HEK293 (cell line): ENCODE measurements around the gene ARL15.

Source experiments
- CTCF ChIA-PET: fragments of 350-600 bp; formaldehyde crosslinking; extraction: SDS; loops from one replicate; lab custom pipeline; 2021; ENCODE audit warnings: antibody characterized with exemption; lab: Yijun Ruan, JAX
- POLR2A ChIA-PET: fragments of 300-600 bp; formaldehyde crosslinking; extraction: SDS; loops from one replicate; lab custom pipeline; 2020; ENCODE audit warnings: antibody characterized with exemption, inconsistent platforms; lab: Yijun Ruan, JAX
- H3K27ac ChIP-seq: fragments of 200-500 bp; sonication (Bioruptor generic); 2 replicates; pipeline ENCODE4 v1.5.1; 2014; ENCODE audit warnings: low read depth, low read length, control low read depth, inconsistent platforms; ENCODE audit errors: extremely low read depth
- H3K36me3 ChIP-seq, 2 experiments: fragments of 200-500 bp in 1 of 2; sonication (Bioruptor generic) in 1 of 2; 1 replicate in 1 of 2; 2 replicates in 1 of 2; pipeline ENCODE4 v1.5.1; 2014 to 2017; ENCODE audit warnings: inconsistent platforms in 2 of 2, low read length in 2 of 2; ENCODE audit not compliant: control insufficient read depth in 2 of 2, insufficient read depth in 1 of 2
- H3K4me1 ChIP-seq: fragments of 200-500 bp; sonication (Bioruptor generic); 2 replicates; pipeline ENCODE4 v1.5.1; 2014; ENCODE audit warnings: mild to moderate bottlenecking, low read length, inconsistent platforms; ENCODE audit not compliant: control insufficient read depth, insufficient read depth
- H3K4me3 ChIP-seq: 2 replicates; pipeline ENCODE4 v1.5.1; 2011; ENCODE audit warnings: low read depth, mild to moderate bottlenecking, control low read depth, low read length, moderate library complexity
- H3K9me3 ChIP-seq: fragments of 200-500 bp; sonication (Bioruptor generic); 2 replicates; pipeline ENCODE4 v1.5.1; 2014; ENCODE audit warnings: low read depth, low read length, inconsistent platforms; ENCODE audit not compliant: control insufficient read depth, insufficient read depth
- IKZF3 ChIP-seq: fragments of 450-650 bp; IDR thresholded peaks from 2 replicates; pipeline ENCODE4 v1.5.0; 2018; ENCODE audit warnings: missing biosample characterization, mild to moderate bottlenecking, missing genetic modification characterization, moderate library complexity
- KLF1 ChIP-seq: fragments of 450-650 bp; formaldehyde crosslinking; IDR thresholded peaks from 2 replicates; pipeline ENCODE4 v1.5.1; 2016; ENCODE audit warnings: missing biosample characterization, missing genetic modification characterization
- KLF8 ChIP-seq: fragments of 450-650 bp; formaldehyde crosslinking; IDR thresholded peaks from 2 replicates; pipeline ENCODE4 v1.5.1; 2016; ENCODE audit warnings: missing biosample characterization, missing genetic modification characterization
- PBX3 ChIP-seq: sonication (generic); formaldehyde crosslinking; IDR thresholded peaks from 2 replicates; pipeline ENCODE4 v1.8.1; 2022; ENCODE audit warnings: mild to moderate bottlenecking, moderate library complexity, missing genetic modification reagents
- RBAK ChIP-seq: fragments of 450-650 bp; formaldehyde crosslinking; IDR thresholded peaks from 2 replicates; pipeline ENCODE4 v1.5.1; 2016; ENCODE audit warnings: missing biosample characterization, missing genetic modification characterization
- SP7 ChIP-seq: fragments of 450-650 bp; formaldehyde crosslinking; IDR thresholded peaks from 2 replicates; pipeline ENCODE4 v1.5.1; 2016; ENCODE audit warnings: missing biosample characterization, missing genetic modification characterization
- WT1 ChIP-seq: fragments of 450-650 bp; formaldehyde crosslinking; IDR thresholded peaks from 2 replicates; pipeline ENCODE4 v1.5.1; 2016; ENCODE audit warnings: missing biosample characterization, missing genetic modification characterization
- ZBTB1 ChIP-seq: fragments of 450-650 bp; formaldehyde crosslinking; IDR thresholded peaks from 2 replicates; pipeline ENCODE4 v1.5.1; 2016; ENCODE audit warnings: missing biosample characterization, missing genetic modification characterization
- ZEB2 ChIP-seq: fragments of 450-650 bp; formaldehyde crosslinking; IDR thresholded peaks from 2 replicates; pipeline ENCODE4 v1.5.1; 2016; ENCODE audit warnings: missing biosample characterization, missing genetic modification characterization
- ZFP37 ChIP-seq: fragments of 450-650 bp; formaldehyde crosslinking; IDR thresholded peaks from 2 replicates; pipeline ENCODE4 v1.5.1; 2016; ENCODE audit warnings: missing biosample characterization, missing genetic modification characterization
- ZNF16 ChIP-seq: fragments of 450-650 bp; formaldehyde crosslinking; IDR thresholded peaks from 2 replicates; pipeline ENCODE4 v1.5.1; 2016; ENCODE audit warnings: low read depth, missing biosample characterization, missing genetic modification characterization
- ZNF175 ChIP-seq: fragments of 450-650 bp; formaldehyde crosslinking; IDR thresholded peaks from 2 replicates; pipeline ENCODE4 v1.5.1; 2016; ENCODE audit warnings: missing biosample characterization, missing genetic modification characterization
- ZNF19 ChIP-seq: fragments of 450-650 bp; formaldehyde crosslinking; IDR thresholded peaks from 2 replicates; pipeline ENCODE4; 2016; ENCODE audit warnings: missing biosample characterization, missing genetic modification characterization, low read depth
- ZNF211 ChIP-seq: fragments of 450-650 bp; formaldehyde crosslinking; IDR thresholded peaks from 2 replicates; pipeline ENCODE4 v1.5.1; 2016; ENCODE audit warnings: low read depth, missing biosample characterization, missing genetic modification characterization
- ZNF223 ChIP-seq: fragments of 450-650 bp; formaldehyde crosslinking; IDR thresholded peaks from 2 replicates; pipeline ENCODE4 v1.5.1; 2016; ENCODE audit warnings: missing biosample characterization, missing genetic modification characterization
- ZNF23 ChIP-seq: fragments of 450-650 bp; formaldehyde crosslinking; IDR thresholded peaks from 2 replicates; pipeline ENCODE4 v1.5.1; 2016; ENCODE audit warnings: missing biosample characterization, missing genetic modification characterization, borderline replicate concordance
- ZNF404 ChIP-seq: fragments of 450-650 bp; formaldehyde crosslinking; IDR thresholded peaks from 2 replicates; pipeline ENCODE4 v1.5.1; 2017; ENCODE audit warnings: missing biosample characterization, missing genetic modification characterization
- ZNF426 ChIP-seq: fragments of 450-650 bp; formaldehyde crosslinking; IDR thresholded peaks from 2 replicates; pipeline ENCODE4 v1.5.1; 2017; ENCODE audit warnings: missing biosample characterization, missing genetic modification characterization, mild to moderate bottlenecking, inconsistent platforms, moderate library complexity
- ZNF514 ChIP-seq: fragments of 450-650 bp; formaldehyde crosslinking; IDR thresholded peaks from 2 replicates; pipeline ENCODE4 v1.5.1; 2016; ENCODE audit warnings: missing biosample characterization, missing genetic modification characterization
- ZNF549 ChIP-seq: fragments of 450-650 bp; IDR thresholded peaks from 2 replicates; pipeline ENCODE4 v1.5.1; 2018; ENCODE audit warnings: missing biosample characterization, missing genetic modification characterization, mild to moderate bottlenecking, inconsistent platforms, moderate library complexity
- ZNF555 ChIP-seq: fragments of 450-650 bp; formaldehyde crosslinking; conservative IDR thresholded peaks from 2 replicates; pipeline ENCODE4 v1.5.1; 2017; ENCODE audit warnings: missing biosample characterization, mild to moderate bottlenecking, missing genetic modification characterization, inconsistent platforms
- ZNF558 ChIP-seq: fragments of 450-650 bp; formaldehyde crosslinking; IDR thresholded peaks from 2 replicates; pipeline ENCODE4 v1.5.1; 2016; ENCODE audit warnings: missing biosample characterization, missing genetic modification characterization
- ZNF561 ChIP-seq: fragments of 450-650 bp; IDR thresholded peaks from 2 replicates; pipeline ENCODE4 v1.5.1; 2018; ENCODE audit warnings: missing biosample characterization, missing genetic modification characterization, borderline replicate concordance
- ZNF585B ChIP-seq: fragments of 450-650 bp; formaldehyde crosslinking; IDR thresholded peaks from 2 replicates; pipeline ENCODE4 v1.5.1; 2016; ENCODE audit warnings: missing biosample characterization, missing genetic modification characterization
- ZNF623 ChIP-seq: fragments of 450-650 bp; formaldehyde crosslinking; IDR thresholded peaks from 2 replicates; pipeline ENCODE4 v1.5.1; 2016; ENCODE audit warnings: missing biosample characterization, missing genetic modification characterization
- ZNF624 ChIP-seq: fragments of 450-650 bp; formaldehyde crosslinking; IDR thresholded peaks from 2 replicates; pipeline ENCODE4 v1.5.1; 2017; ENCODE audit warnings: missing biosample characterization, missing genetic modification characterization
- ZNF629 ChIP-seq: fragments of 450-650 bp; formaldehyde crosslinking; IDR thresholded peaks from 2 replicates; pipeline ENCODE4 v1.5.1; 2017; ENCODE audit warnings: missing biosample characterization, missing genetic modification characterization
- ZNF639 ChIP-seq: fragments of 450-650 bp; formaldehyde crosslinking; IDR thresholded peaks from 2 replicates; pipeline ENCODE4 v1.5.1; 2016; ENCODE audit warnings: missing biosample characterization, missing genetic modification characterization
- ZNF768 ChIP-seq: fragments of 450-650 bp; formaldehyde crosslinking; IDR thresholded peaks from 2 replicates; pipeline ENCODE4 v1.5.1; 2018; ENCODE audit warnings: missing biosample characterization, mild to moderate bottlenecking, missing genetic modification characterization
- ZNF777 ChIP-seq: fragments of 450-650 bp; formaldehyde crosslinking; IDR thresholded peaks from 2 replicates; pipeline ENCODE4 v1.5.1; 2017; ENCODE audit warnings: missing biosample characterization, missing genetic modification characterization, borderline replicate concordance
- ZNF791 ChIP-seq: fragments of 450-650 bp; formaldehyde crosslinking; IDR thresholded peaks from 2 replicates; pipeline ENCODE4 v1.5.1; 2016; ENCODE audit warnings: missing biosample characterization, missing genetic modification characterization
- ZNF843 ChIP-seq: fragments of 450-650 bp; formaldehyde crosslinking; IDR thresholded peaks from 2 replicates; pipeline ENCODE4 v1.5.1; 2016; ENCODE audit warnings: missing biosample characterization, missing genetic modification characterization
- ZXDB ChIP-seq: fragments of 450-650 bp; formaldehyde crosslinking; IDR thresholded peaks from 2 replicates; pipeline ENCODE4 v1.5.1; 2016; ENCODE audit warnings: missing biosample characterization, missing genetic modification characterization
- TF ChIP-seq, protein P1 (sequence below): fragments of 450-650 bp; IDR thresholded peaks from 2 replicates; pipeline ENCODE4 v1.5.1; 2018; ENCODE audit warnings: missing biosample characterization, mild to moderate bottlenecking, missing genetic modification characterization
- TF ChIP-seq, protein P2 (sequence below): fragments of 450-650 bp; formaldehyde crosslinking; IDR thresholded peaks from 2 replicates; pipeline ENCODE4 v1.5.1; 2016; ENCODE audit warnings: missing biosample characterization, missing genetic modification characterization

The ARL15 gene

GRCh38 chr5:54310433-54311175 is at the start of gene ARL15:
ARL15 (minus strand) TSS chr5:54310573.
- POLR2A ChIA-PET: interaction anchor here (0.6 to 4.1 kb wide), 47 partner anchors 9 to 1092 kb away, joined by 3 to 49 read pairs (median 5); no protein-coding TSS in a partner anchor
- H3K9me3 ChIP-seq: no peaks in the 10 kb centered on the region
- peak within 1 kb of the TSS; percentile 97 for H3K4me3 ChIP-seq
- peak within 1 kb of the TSS; percentile 86 for H3K27ac ChIP-seq
- CTCF ChIA-PET: interaction anchor here (0.5 to 2.5 kb wide), 12 partner anchors 11 to 834 kb away, joined by 3 to 12 read pairs (median 4); no protein-coding TSS in a partner anchor
- peaks cover 11% of the 10 kb centered on the region for H3K4me1 ChIP-seq
- H3K36me3 ChIP-seq: no peaks in the 10 kb centered on the region
- TF ChIP-seq ZNF561 (tag by site-specific recombination) (peak; percentile 24; the same call in 1 of the 2 replicates), KLF8 (tag by site-specific recombination) (peak; percentile 69), WT1 (tag by site-specific recombination) (peak; percentile 29; the same call in 1 of the 2 replicates), ZNF211 (no peak), KLF1 (tag by site-specific recombination) (peak; percentile 41; the same call in 1 of the 2 replicates), ZNF23 (tag by site-specific recombination) (no peak), ZNF791 (no peak), ZFP37 (0 out of 2 replicates have a peak, but pooled peaks have one; percentile 24), ZNF16 (no peak), ZNF426 (tag by site-specific recombination) (no peak), ZNF558 (tag by site-specific recombination) (no peak), ZNF175 (tag by site-specific recombination) (no peak), PBX3 (CRISPR knock-in tag) (no peak), ZEB2 (peak; percentile 48; the same call in 1 of the 2 replicates), ZNF555 (tag by site-specific recombination) (no peak), ZBTB1 (tag by site-specific recombination) (no peak), ZNF843 (peak; percentile 54; the same call in 1 of the 2 replicates), ZNF514 (tag by site-specific recombination) (no peak), ZNF404 (tag by site-specific recombination) (no peak), ZNF623 (no peak), RBAK (tag by site-specific recombination) (no peak), ZNF19 (tag by site-specific recombination) (no peak), SP7 (tag by site-specific recombination) (peak; percentile 80), ZNF629 (tag by site-specific recombination) (peak; percentile 63), ZNF624 (no peak), ZNF585B (tag by site-specific recombination) (no peak), ZNF777 (tag by site-specific recombination) (no peak), ZXDB (tag by site-specific recombination) (peak; percentile 60; the same call in 1 of the 2 replicates), ZNF223 (tag by site-specific recombination) (no peak), ZNF768 (tag by site-specific recombination) (no peak), ZNF639 (peak; percentile 78; the same call in 1 of the 2 replicates), IKZF3 (tag by site-specific recombination) (no peak), ZNF549 (no peak)
- TF ChIP-seq, protein P1, sequence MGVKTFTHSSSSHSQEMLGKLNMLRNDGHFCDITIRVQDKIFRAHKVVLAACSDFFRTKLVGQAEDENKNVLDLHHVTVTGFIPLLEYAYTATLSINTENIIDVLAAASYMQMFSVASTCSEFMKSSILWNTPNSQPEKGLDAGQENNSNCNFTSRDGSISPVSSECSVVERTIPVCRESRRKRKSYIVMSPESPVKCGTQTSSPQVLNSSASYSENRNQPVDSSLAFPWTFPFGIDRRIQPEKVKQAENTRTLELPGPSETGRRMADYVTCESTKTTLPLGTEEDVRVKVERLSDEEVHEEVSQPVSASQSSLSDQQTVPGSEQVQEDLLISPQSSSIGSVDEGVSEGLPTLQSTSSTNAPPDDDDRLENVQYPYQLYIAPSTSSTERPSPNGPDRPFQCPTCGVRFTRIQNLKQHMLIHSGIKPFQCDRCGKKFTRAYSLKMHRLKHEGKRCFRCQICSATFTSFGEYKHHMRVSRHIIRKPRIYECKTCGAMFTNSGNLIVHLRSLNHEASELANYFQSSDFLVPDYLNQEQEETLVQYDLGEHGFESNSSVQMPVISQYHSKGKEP (tag by site-specific recombination): 0 out of 2 replicates have a peak, but pooled peaks have one; percentile 19
- TF ChIP-seq, protein P2, sequence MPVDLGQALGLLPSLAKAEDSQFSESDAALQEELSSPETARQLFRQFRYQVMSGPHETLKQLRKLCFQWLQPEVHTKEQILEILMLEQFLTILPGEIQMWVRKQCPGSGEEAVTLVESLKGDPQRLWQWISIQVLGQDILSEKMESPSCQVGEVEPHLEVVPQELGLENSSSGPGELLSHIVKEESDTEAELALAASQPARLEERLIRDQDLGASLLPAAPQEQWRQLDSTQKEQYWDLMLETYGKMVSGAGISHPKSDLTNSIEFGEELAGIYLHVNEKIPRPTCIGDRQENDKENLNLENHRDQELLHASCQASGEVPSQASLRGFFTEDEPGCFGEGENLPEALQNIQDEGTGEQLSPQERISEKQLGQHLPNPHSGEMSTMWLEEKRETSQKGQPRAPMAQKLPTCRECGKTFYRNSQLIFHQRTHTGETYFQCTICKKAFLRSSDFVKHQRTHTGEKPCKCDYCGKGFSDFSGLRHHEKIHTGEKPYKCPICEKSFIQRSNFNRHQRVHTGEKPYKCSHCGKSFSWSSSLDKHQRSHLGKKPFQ (tag by site-specific recombination): no peak
